ENCODE measurements around the gene LRRC3. TPM values are rescaled to one million over a fixed set of nuclear protein-coding genes. Genes with fewer than 3 reads are reported as not detected.

Gene LRRC3
- total and polyA plus RNA-seq, 2 donors (not counting 3 experiments of a cell fraction or from before 2014, with no cell fraction given): 4.8 to 4.9 TPM

DNA sequence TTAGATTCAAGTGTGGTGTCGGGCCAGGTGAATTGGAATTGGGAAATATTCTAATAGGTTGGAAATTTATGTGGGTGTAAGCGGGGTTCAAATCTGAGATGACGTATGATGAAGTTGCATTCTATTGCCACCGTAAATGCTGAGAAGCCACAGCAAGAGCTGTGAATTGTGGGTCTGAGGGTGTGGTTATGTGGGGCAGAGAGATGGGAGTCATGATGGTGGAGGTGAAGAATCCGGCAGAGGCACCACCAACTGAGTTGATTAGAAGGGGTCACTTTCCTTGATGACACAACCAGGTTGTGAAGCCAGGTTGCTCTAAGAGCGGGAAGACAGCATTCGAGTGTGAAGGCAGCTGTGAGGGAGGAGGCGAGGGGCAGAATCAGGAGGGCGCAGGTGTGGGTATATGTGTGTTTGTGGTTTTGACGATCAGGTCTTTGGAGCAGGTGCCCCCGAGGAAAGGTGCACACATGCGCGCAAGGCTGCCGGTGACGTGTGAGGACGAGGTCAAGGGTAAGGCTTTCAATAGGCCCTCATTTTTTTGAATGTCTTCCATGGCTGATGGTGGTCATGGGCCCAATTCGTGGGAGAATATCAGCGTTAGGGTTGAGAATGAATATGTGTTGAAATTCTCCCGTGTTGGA is 18.7 kb downstream of the LRRC3 start:
- dilution Hi-C loops (cut with MboI; ENCODE audit: extremely low pct_ligation_motif_present, low sequenced_read_pairs) (no loop called here), intact Hi-C loops (cut with micrococcal nuclease) (no loop called here)
- DNase-seq (ENCODE audit: low read depth, low spot score) (no peak), FAIRE-seq (no peak)
- H3K36me3 ChIP-seq (ENCODE audit: control insufficient read depth in 2 of 2, extremely low read depth in 1 of 2, insufficient read depth in 2 of 2, low read length in 2 of 2): no peaks in the 10 kb centered on the region
- H3K27me3 ChIP-seq (ENCODE audit: control insufficient read depth in 2 of 2, insufficient read depth in 2 of 2, low read length in 2 of 2): no peaks in the 10 kb centered on the region
- no peak overlapping the region for H3K9ac ChIP-seq (replicated peaks; ENCODE audit: extremely low read depth, insufficient read depth, low read length)
- no peaks in the 10 kb centered on the region for H4K20me1 ChIP-seq (replicated peaks; ENCODE audit: control insufficient read depth, extremely low read depth, insufficient read depth, low read length)
- no peak overlapping the region for H3K4me2 ChIP-seq (ENCODE audit: insufficient read depth, low read length)
- no TSS peak for BruUV-seq (replicated peaks)
- no peaks in the 10 kb centered on the region for H3K9me1 ChIP-seq (replicated peaks; ENCODE audit: control insufficient read depth, extremely low read depth, insufficient read depth, low read length)
- no peaks in the 10 kb centered on the region for H3K4me1 ChIP-seq (ENCODE audit: control insufficient read depth, extremely low read depth, insufficient read depth, low read length)
- no peak overlapping the region for H3K27ac ChIP-seq (ENCODE audit: insufficient read depth, low read depth, low read length)
- TF ChIP-seq, protein P1, sequence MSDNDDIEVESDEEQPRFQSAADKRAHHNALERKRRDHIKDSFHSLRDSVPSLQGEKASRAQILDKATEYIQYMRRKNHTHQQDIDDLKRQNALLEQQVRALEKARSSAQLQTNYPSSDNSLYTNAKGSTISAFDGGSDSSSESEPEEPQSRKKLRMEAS (IDR thresholded peaks at IDR 0.05; ENCODE audit: insufficient read depth, insufficient read length): no peak
- no peaks in the 10 kb centered on the region for H3K79me2 ChIP-seq (ENCODE audit: control insufficient read depth, insufficient read depth, low read length)
- no peak overlapping the region for H3K4me3 ChIP-seq (replicated peaks in 1 of 3; ENCODE audit: insufficient read depth in 1 of 3, low read depth in 1 of 3, low read length in 3 of 3)
- ChIA-PET CTCF (interaction anchor here (0.9 to 1.1 kb wide), 3 partner anchors 12 to 319 kb away, joined by 3 to 4 read pairs (median 3); partner anchors contain the start of gene LRRC3), POLR2A (interaction anchor here (0.6 kb wide), 1 partner anchor 28 kb away, joined by 3 read pairs; no protein-coding TSS in a partner anchor)
- H3K9me3 ChIP-seq (replicated peaks; ENCODE audit: control insufficient read depth, insufficient read depth, low read length): no peaks in the 10 kb centered on the region
- H2AFZ ChIP-seq (ENCODE audit: low read depth, low read length): no peak overlapping the region

DNA sequence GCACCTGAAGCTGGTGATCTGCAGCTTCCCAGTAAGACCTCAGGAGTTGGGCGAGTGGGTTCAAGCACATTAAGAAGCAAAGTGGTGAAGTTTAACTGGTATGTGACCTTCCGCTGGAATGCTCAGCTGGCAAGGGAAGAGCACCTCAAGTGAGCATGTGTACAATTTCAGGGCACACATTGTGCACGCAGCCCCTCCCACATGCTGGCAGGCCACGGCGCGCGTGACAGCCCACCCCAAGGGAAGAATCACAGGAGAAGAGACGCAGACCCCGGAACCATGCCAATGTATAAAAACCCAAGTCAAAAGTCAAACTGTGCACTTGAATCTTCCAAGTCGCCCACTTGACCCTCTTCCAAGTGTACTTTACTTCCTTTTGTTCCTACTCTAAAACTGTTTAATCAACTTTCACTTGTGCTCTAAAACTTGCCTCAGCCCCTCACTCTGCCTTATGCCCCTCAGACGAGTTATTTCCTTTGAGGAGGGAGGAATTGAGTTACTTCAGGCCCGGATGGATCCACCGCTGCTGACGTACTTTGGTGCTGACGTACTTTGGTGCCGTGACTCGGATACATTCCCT is 20.0 kb downstream of the LRRC3 start:
- Histone ChIP-seq H4K20me1 (replicated peaks; ENCODE audit: control insufficient read depth, extremely low read depth, insufficient read depth, low read length) (no peaks in the 10 kb centered on the region), H3K27me3 (ENCODE audit: control insufficient read depth in 2 of 2, insufficient read depth in 2 of 2, low read length in 2 of 2) (no peaks in the 10 kb centered on the region), H3K27ac (ENCODE audit: insufficient read depth, low read depth, low read length) (no peak overlapping the region), H3K79me2 (ENCODE audit: control insufficient read depth, insufficient read depth, low read length) (no peaks in the 10 kb centered on the region), H3K9me1 (replicated peaks; ENCODE audit: control insufficient read depth, extremely low read depth, insufficient read depth, low read length) (no peaks in the 10 kb centered on the region), H3K4me1 (ENCODE audit: control insufficient read depth, extremely low read depth, insufficient read depth, low read length) (no peaks in the 10 kb centered on the region), H3K36me3 (ENCODE audit: control insufficient read depth in 2 of 2, extremely low read depth in 1 of 2, insufficient read depth in 2 of 2, low read length in 2 of 2) (no peaks in the 10 kb centered on the region), H3K9ac (replicated peaks; ENCODE audit: extremely low read depth, insufficient read depth, low read length) (no peak overlapping the region), H3K9me3 (replicated peaks; ENCODE audit: control insufficient read depth, insufficient read depth, low read length) (no peaks in the 10 kb centered on the region), H3K4me2 (ENCODE audit: insufficient read depth, low read length) (no peak overlapping the region), H2AFZ (ENCODE audit: low read depth, low read length) (no peak overlapping the region), H3K4me3 (replicated peaks in 1 of 3; ENCODE audit: insufficient read depth in 1 of 3, low read depth in 1 of 3, low read length in 3 of 3) (no peak overlapping the region)
- DNase-seq (ENCODE audit: low read depth, low spot score) (no peak), FAIRE-seq (no peak)
- ChIA-PET POLR2A (no interaction called here), CTCF (no interaction called here)
- no TSS peak for BruUV-seq (replicated peaks)
- intact Hi-C loops (cut with micrococcal nuclease) (no loop called here), dilution Hi-C loops (cut with MboI; ENCODE audit: extremely low pct_ligation_motif_present, low sequenced_read_pairs) (no loop called here)
- TF ChIP-seq POLR2AphosphoS5 (IDR thresholded peaks at IDR 0.05; ENCODE audit: insufficient read depth, low read depth, low read length) (no peak), POLR2A (IDR thresholded peaks at IDR 0.05; ENCODE audit: low read depth, low read length) (no peak), JUN (IDR thresholded peaks at IDR 0.05; ENCODE audit: borderline replicate concordance, insufficient read depth, insufficient read length, low read depth) (no peak), FOS (IDR thresholded peaks at IDR 0.05; ENCODE audit: borderline replicate concordance, insufficient read depth, low read length) (no peak), EZH2 (IDR thresholded peaks at IDR 0.05; ENCODE audit: borderline replicate concordance, low read depth, low read length, severe bottlenecking) (no peak)
- TF ChIP-seq, protein P2, sequence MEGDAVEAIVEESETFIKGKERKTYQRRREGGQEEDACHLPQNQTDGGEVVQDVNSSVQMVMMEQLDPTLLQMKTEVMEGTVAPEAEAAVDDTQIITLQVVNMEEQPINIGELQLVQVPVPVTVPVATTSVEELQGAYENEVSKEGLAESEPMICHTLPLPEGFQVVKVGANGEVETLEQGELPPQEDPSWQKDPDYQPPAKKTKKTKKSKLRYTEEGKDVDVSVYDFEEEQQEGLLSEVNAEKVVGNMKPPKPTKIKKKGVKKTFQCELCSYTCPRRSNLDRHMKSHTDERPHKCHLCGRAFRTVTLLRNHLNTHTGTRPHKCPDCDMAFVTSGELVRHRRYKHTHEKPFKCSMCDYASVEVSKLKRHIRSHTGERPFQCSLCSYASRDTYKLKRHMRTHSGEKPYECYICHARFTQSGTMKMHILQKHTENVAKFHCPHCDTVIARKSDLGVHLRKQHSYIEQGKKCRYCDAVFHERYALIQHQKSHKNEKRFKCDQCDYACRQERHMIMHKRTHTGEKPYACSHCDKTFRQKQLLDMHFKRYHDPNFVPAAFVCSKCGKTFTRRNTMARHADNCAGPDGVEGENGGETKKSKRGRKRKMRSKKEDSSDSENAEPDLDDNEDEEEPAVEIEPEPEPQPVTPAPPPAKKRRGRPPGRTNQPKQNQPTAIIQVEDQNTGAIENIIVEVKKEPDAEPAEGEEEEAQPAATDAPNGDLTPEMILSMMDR (IDR thresholded peaks at IDR 0.05; ENCODE audit: extremely low read depth in 1 of 2, insufficient read depth in 1 of 2, low read depth in 1 of 2, low read length in 2 of 2): no peak
- TF ChIP-seq, protein P1 (IDR thresholded peaks at IDR 0.05; ENCODE audit: insufficient read depth, insufficient read length): no peak

All from endothelial cell of umbilical vein (primary cell).